Neural cell (in vitro differentiated cells): ENCODE measurements around the gene WDR89. TPM values are rescaled to one million over a fixed set of nuclear protein-coding genes. Genes with fewer than 3 reads are reported as not detected.

ENCODE experiments used
- H2AFZ ChIP-seq: fragments of 200-600, 300-800 bp; sonication (generic), shearing (Covaris generic); 2 replicates; pipeline ENCODE4 v1.6.0; 2014; ENCODE audit warnings: low read depth, mild to moderate bottlenecking, antibody characterized with exemption, low read length, moderate library complexity
- H3F3A ChIP-seq: fragments of 200-600 bp; shearing (Covaris generic); 2 replicates; pipeline ENCODE4 v1.6.1; 2016; ENCODE audit warnings: mild to moderate bottlenecking, moderate library complexity, mixed read lengths, antibody characterized with exemption, low read length; ENCODE audit not compliant: insufficient read depth, poor library complexity, severe bottlenecking
- H3K27ac ChIP-seq: fragments of 200-600, 300-800 bp; sonication (generic), shearing (Covaris generic); 2 replicates; pipeline ENCODE4 v1.5.1; 2014; ENCODE audit warnings: mild to moderate bottlenecking, low read length, moderate library complexity
- H3K27me3 ChIP-seq: fragments of 300-800, 200-600 bp; sonication (generic), shearing (Covaris generic); 2 replicates; pipeline ENCODE4 v1.6.0; 2014; ENCODE audit warnings: mild to moderate bottlenecking, low read depth, low read length, moderate library complexity; ENCODE audit not compliant: insufficient read depth
- H3K36me3 ChIP-seq: fragments of 300-800, 200-600 bp; sonication (generic), shearing (Covaris generic); 2 replicates; pipeline ENCODE4 v1.5.1; 2014; ENCODE audit warnings: mild to moderate bottlenecking, antibody characterized with exemption, low read length, moderate library complexity; ENCODE audit not compliant: insufficient read depth
- H3K4me2 ChIP-seq: fragments of 300-800, 200-600 bp; sonication (generic), shearing (Covaris generic); 2 replicates; pipeline ENCODE4 v1.6.0; 2014; ENCODE audit warnings: mild to moderate bottlenecking, low read length
- H3K4me3 ChIP-seq: fragments of 300-800, 200-600 bp; sonication (generic), shearing (Covaris generic); 2 replicates; pipeline ENCODE4 v1.5.1; 2014; ENCODE audit warnings: mild to moderate bottlenecking, low read length, moderate library complexity
- H3K79me2 ChIP-seq: fragments of 200-600 bp; shearing (Covaris generic); replicated peaks from 2 replicates; pipeline ENCODE4 v1.6.0; 2014; ENCODE audit warnings: mild to moderate bottlenecking, low read length, moderate library complexity; ENCODE audit not compliant: insufficient read depth
- H3K9ac ChIP-seq: fragments of 300-800, 200-600 bp; sonication (generic), shearing (Covaris generic); 2 replicates; pipeline ENCODE4 v1.6.1; 2016; ENCODE audit warnings: mild to moderate bottlenecking, low read length, mixed read lengths
- H3K9me2 ChIP-seq: fragments of 200-600 bp; shearing (Covaris generic); 2 replicates; pipeline ENCODE4 v1.6.1; 2016; ENCODE audit warnings: mild to moderate bottlenecking, low read length, mixed read lengths; ENCODE audit not compliant: insufficient read depth
- H3K9me3 ChIP-seq: fragments of 200-600, 300-800 bp; sonication (generic), shearing (Covaris generic); 2 replicates; pipeline ENCODE4 v1.6.1; 2016; ENCODE audit warnings: mild to moderate bottlenecking, mixed run types, low read length, moderate library complexity, mixed read lengths
- H4K20me1 ChIP-seq: fragments of 200-600 bp; shearing (Covaris generic); 2 replicates; pipeline ENCODE4 v1.6.1; 2016; ENCODE audit warnings: mild to moderate bottlenecking, mixed run types; ENCODE audit not compliant: insufficient read depth
- CTCF ChIP-seq: fragments of 450-650 bp; IDR thresholded peaks from 2 replicates; pipeline ENCODE4 v1.5.1; 2014; ENCODE audit warnings: antibody characterized with exemption, mild to moderate bottlenecking, moderate library complexity; ENCODE audit not compliant: poor library complexity, severe bottlenecking
- EP300 ChIP-seq: fragments of 450-650 bp; conservative IDR thresholded peaks from 2 replicates; pipeline ENCODE4 v1.6.1; 2014; ENCODE audit warnings: antibody characterized with exemption, mild to moderate bottlenecking, moderate library complexity; ENCODE audit not compliant: poor library complexity, severe bottlenecking
- EZH2 ChIP-seq: fragments of 200-600, 300-800 bp; shearing (Covaris generic), sonication (generic); IDR thresholded peaks from 2 replicates; pipeline ENCODE4 v1.6.1; 2014; ENCODE audit warnings: antibody characterized with exemption, low read length, borderline replicate concordance, mild to moderate bottlenecking; ENCODE audit not compliant: insufficient read depth, poor library complexity, severe bottlenecking
- MXI1 ChIP-seq: fragments of 450-650 bp; conservative IDR thresholded peaks from 2 replicates; pipeline ENCODE4 v1.6.1; 2014; ENCODE audit warnings: antibody characterized with exemption, mild to moderate bottlenecking; ENCODE audit not compliant: poor library complexity, severe bottlenecking
- POLR2AphosphoS5 ChIP-seq: IDR thresholded peaks from 2 replicates; pipeline ENCODE4 v1.6.1; 2012
- RAD21 ChIP-seq: fragments of 450-650 bp; conservative IDR thresholded peaks from 2 replicates; pipeline ENCODE4 v1.6.1; 2014; ENCODE audit warnings: antibody characterized with exemption, mild to moderate bottlenecking, moderate library complexity
- REST ChIP-seq: IDR thresholded peaks from 2 replicates; pipeline ENCODE4 v1.6.1; 2012; ENCODE audit warnings: borderline replicate concordance
- SMC3 ChIP-seq: fragments of 450-650 bp; conservative IDR thresholded peaks from 2 replicates; pipeline ENCODE4 v1.6.1; 2014; ENCODE audit warnings: antibody characterized with exemption, mild to moderate bottlenecking, moderate library complexity; ENCODE audit not compliant: poor library complexity
- TAF1 ChIP-seq: IDR thresholded peaks from 2 replicates; pipeline ENCODE4 v1.6.1; 2012; ENCODE audit warnings: low read depth
- polyA plus RNA-seq: library from polyadenylated mRNA; depleted of rRNA; stranded (reverse); fragments of >200 nt; gene quantifications from 2 replicates; pipeline ENCODE4 v1.2.3, GENCODE V29; 2014

Gene WDR89
- polyA plus RNA-seq, 1 donor from 2014 or later, result 15.3 TPM

- H3K27me3 ChIP-seq, result no peaks in the 10 kb centered on the region
- no peaks in the 10 kb centered on the region for H3K9me3 ChIP-seq
- no peak overlapping the region for H3K4me2 ChIP-seq
- no peaks in the 10 kb centered on the region for H4K20me1 ChIP-seq
- H3K4me3 ChIP-seq, result no peak overlapping the region
- H3K9ac ChIP-seq, result no peak overlapping the region
- no peak overlapping the region for H3K27ac ChIP-seq
- H3K36me3 ChIP-seq, result no peaks in the 10 kb centered on the region
- no peaks in the 10 kb centered on the region for H3F3A ChIP-seq
- H3K79me2 ChIP-seq, result no peaks in the 10 kb centered on the region
- H3K9me2 ChIP-seq, result no peaks in the 10 kb centered on the region
- no peak for TF ChIP-seq TAF1
- no peak for TF ChIP-seq REST
- no peak for TF ChIP-seq MXI1
- TF ChIP-seq RAD21, result no peak
- TF ChIP-seq SMC3, result no peak
- no peak for TF ChIP-seq CTCF
- no peak for TF ChIP-seq POLR2AphosphoS5
- TF ChIP-seq EZH2, result no peak
- no peak for TF ChIP-seq EP300
- no peak overlapping the region for H2AFZ ChIP-seq
These were observed 78.2 kb downstream of the WDR89 start for GRCh38 chr14:63563370-63564026.

- TF ChIP-seq TAF1, result no peak
- TF ChIP-seq REST, result no peak
- no peak for TF ChIP-seq POLR2AphosphoS5
- TF ChIP-seq SMC3, result no peak
- TF ChIP-seq CTCF, result no peak
- TF ChIP-seq MXI1, result no peak
- no peak for TF ChIP-seq EZH2
- no peak for TF ChIP-seq EP300
- TF ChIP-seq RAD21, result no peak
These were observed 79.3 kb downstream of the WDR89 start for GRCh38 chr14:63562405-63562804.

More at GRCh38 chr14:63562405-63562804, 79.3 kb downstream of the WDR89 start:
- Histone ChIP-seq H3K36me3 (no peaks in the 10 kb centered on the region), H4K20me1 (no peaks in the 10 kb centered on the region), H2AFZ (no peak overlapping the region), H3K9me3 (no peaks in the 10 kb centered on the region), H3K27me3 (no peaks in the 10 kb centered on the region), H3K4me2 (no peak overlapping the region), H3K27ac (no peak overlapping the region), H3K4me3 (no peak overlapping the region), H3K79me2 (no peaks in the 10 kb centered on the region), H3K9me2 (no peaks in the 10 kb centered on the region), H3F3A (no peaks in the 10 kb centered on the region), H3K9ac (no peak overlapping the region)
